Activated naive CD8-positive, alpha-beta T cell treated with anti-CD3 and anti-CD28 coated beads, Interleukin-2, amount 50 U/mL, for 24 hours (primary cell): ENCODE data around the gene NDUFAF5.

ENCODE experiments used
- ATAC-seq: fragments of 150-1000 bp; cut with Tn5 transposase; one replicate; pipeline ENCODE4 v1.10.0; 2021
- DNase-seq: peaks from one replicate; pipeline ENCODE4 v3.0.0; 2021
- H3K27ac Mint-ChIP-seq: one replicate; pipeline ENCODE4 v1.8.0; 2021; ENCODE audit warnings: mild to moderate bottlenecking, mixed read lengths
- H3K27me3 Mint-ChIP-seq: one replicate; pipeline ENCODE4 v1.8.0; 2021; ENCODE audit warnings: mixed read lengths
- H3K36me3 Mint-ChIP-seq: one replicate; pipeline ENCODE4 v1.8.0; 2021; ENCODE audit warnings: low read depth, mixed read lengths
- H3K4me1 Mint-ChIP-seq: one replicate; pipeline ENCODE4 v1.8.0; 2021; ENCODE audit warnings: mixed read lengths
- H3K4me3 Mint-ChIP-seq: one replicate; pipeline ENCODE4 v1.8.0; 2021; ENCODE audit warnings: mild to moderate bottlenecking, moderate library complexity, mixed read lengths
- H3K9me3 Mint-ChIP-seq: one replicate; pipeline ENCODE4 v1.8.0; 2021; ENCODE audit warnings: mixed read lengths

The NDUFAF5 gene

DNA sequence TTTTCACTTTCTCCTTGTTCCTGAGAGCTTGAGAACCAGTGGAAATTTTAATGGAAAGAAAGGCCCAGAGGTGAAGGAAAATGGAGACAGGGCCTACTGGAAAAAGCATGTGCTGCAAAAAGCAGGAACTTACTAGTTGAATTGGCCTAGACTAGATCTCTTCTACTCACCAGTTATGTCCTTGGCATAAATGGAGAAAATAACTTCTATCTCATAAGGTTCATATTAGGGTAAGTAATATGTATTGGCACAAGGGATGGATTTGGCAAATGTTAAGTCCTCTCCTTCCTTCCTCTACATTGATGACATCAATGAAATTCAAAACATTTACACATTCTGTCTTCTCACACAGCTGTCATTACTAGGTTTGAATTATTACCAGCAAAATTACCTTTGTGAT, 74.0 kb downstream of the NDUFAF5 start:
- H3K36me3 Mint-ChIP-seq: no peaks in the 10 kb centered on the region
- peaks cover 12% of the 10 kb centered on the region for H3K27me3 Mint-ChIP-seq
- ATAC-seq: no peak
- H3K9me3 Mint-ChIP-seq: no peaks in the 10 kb centered on the region
- no peak for DNase-seq
- H3K4me3 Mint-ChIP-seq: no peak overlapping the region
- no peaks in the 10 kb centered on the region for H3K4me1 Mint-ChIP-seq
- no peak overlapping the region for H3K27ac Mint-ChIP-seq

DNA sequence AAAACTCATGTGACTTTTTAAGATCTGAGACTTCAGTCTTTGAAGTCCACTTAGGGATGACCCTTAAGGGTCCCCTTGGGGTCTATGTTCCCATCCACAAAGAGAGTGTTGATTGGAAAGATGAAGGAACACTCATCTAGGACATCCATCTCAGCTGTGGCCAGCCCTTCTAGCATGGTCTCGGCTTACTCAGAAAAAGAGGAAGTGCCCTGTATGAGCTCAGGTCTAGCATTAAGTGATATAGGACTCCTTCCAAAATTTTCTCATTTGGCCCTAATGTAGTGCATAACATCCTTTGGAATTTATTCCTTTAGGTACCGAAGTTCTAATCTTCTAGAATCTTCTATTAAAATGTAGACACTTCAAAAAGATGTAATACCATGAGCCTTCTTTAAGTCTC, 77.4 kb downstream of the NDUFAF5 start:
- no peak overlapping the region for H3K27ac Mint-ChIP-seq
- peaks cover 6% of the 10 kb centered on the region for H3K27me3 Mint-ChIP-seq
- no peak for DNase-seq
- no peaks in the 10 kb centered on the region for H3K9me3 Mint-ChIP-seq
- no peak for ATAC-seq
- H3K36me3 Mint-ChIP-seq: no peaks in the 10 kb centered on the region
- H3K4me1 Mint-ChIP-seq: no peaks in the 10 kb centered on the region
- no peak overlapping the region for H3K4me3 Mint-ChIP-seq

- H3K36me3 Mint-ChIP-seq: no peaks in the 10 kb centered on the region
- H3K9me3 Mint-ChIP-seq: no peaks in the 10 kb centered on the region
- no peak overlapping the region for H3K4me3 Mint-ChIP-seq
- ATAC-seq (no peak), DNase-seq (no peak)
- no peak overlapping the region for H3K27ac Mint-ChIP-seq
- no peaks in the 10 kb centered on the region for H3K4me1 Mint-ChIP-seq
- peaks cover 6% of the 10 kb centered on the region for H3K27me3 Mint-ChIP-seq
Observed at GRCh38 chr20:13863244-13863643, 78.4 kb downstream of the NDUFAF5 start.

- no peaks in the 10 kb centered on the region for H3K36me3 Mint-ChIP-seq
- no peaks in the 10 kb centered on the region for H3K9me3 Mint-ChIP-seq
- H3K27ac Mint-ChIP-seq: no peak overlapping the region
- H3K4me1 Mint-ChIP-seq: no peaks in the 10 kb centered on the region
- H3K4me3 Mint-ChIP-seq: no peak overlapping the region
- no peak for ATAC-seq
- H3K27me3 Mint-ChIP-seq: peaks cover 6% of the 10 kb centered on the region
- no peak for DNase-seq
Observed at GRCh38 chr20:13865156-13865555, 80.3 kb downstream of the NDUFAF5 start.

DNA sequence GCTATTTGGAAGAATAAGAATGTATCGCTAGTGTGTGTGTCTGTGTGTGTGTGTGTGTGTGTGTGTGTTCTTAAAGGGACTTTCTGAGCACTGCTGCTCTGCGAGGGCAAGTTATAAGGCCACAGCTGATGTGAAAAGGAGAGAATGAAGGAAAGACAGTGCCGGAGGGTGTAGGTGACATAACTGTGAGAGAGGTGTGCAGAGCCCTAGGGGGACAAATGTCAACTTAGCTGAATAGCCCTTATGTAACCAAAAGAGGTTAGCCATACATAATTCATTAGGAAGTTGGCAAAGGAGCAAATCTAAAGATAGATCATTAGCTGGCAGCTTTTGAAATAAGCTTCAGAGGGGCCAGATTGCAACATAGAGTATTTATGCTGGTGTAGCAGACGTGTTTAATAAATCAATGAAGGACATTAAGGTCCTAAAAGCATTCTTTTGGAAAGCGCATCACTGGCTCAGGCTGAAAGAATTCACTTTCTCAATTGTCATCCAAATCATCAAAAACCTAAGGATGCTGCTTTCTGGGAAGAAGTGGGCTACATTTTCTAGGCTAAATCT, 81.0 kb downstream of the NDUFAF5 start:
- Mint-ChIP-seq H3K27ac (no peak overlapping the region), H3K4me1 (no peaks in the 10 kb centered on the region), H3K4me3 (no peak overlapping the region), H3K9me3 (no peaks in the 10 kb centered on the region), H3K36me3 (no peaks in the 10 kb centered on the region), H3K27me3 (peaks cover under 1% of the 10 kb centered on the region)
- no peak for DNase-seq
- no peak for ATAC-seq

DNA sequence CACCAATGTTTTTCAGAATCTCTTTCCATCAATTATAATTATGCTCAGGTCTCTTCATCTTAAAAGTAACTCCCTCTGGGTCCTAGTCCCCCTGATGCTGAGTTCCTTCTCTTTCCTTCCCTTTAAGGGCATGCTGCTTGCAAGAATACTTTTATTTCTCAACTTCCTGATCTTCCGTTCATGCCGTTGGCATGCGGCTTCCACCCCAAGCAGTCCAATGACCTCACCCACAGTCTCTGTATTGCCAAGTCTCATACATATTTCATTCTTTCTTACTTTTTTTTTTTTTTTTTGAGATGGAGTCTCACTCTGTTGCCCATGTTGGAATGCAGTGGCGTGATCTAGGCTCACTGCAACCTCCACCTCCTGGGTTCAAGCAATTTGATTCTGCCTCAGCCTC, 83.5 kb downstream of the NDUFAF5 start:
- Mint-ChIP-seq H3K9me3 (no peaks in the 10 kb centered on the region), H3K4me3 (no peak overlapping the region), H3K27ac (no peak overlapping the region), H3K27me3 (peaks cover 2% of the 10 kb centered on the region), H3K36me3 (no peaks in the 10 kb centered on the region), H3K4me1 (no peaks in the 10 kb centered on the region)
- no peak for DNase-seq
- no peak for ATAC-seq

DNA sequence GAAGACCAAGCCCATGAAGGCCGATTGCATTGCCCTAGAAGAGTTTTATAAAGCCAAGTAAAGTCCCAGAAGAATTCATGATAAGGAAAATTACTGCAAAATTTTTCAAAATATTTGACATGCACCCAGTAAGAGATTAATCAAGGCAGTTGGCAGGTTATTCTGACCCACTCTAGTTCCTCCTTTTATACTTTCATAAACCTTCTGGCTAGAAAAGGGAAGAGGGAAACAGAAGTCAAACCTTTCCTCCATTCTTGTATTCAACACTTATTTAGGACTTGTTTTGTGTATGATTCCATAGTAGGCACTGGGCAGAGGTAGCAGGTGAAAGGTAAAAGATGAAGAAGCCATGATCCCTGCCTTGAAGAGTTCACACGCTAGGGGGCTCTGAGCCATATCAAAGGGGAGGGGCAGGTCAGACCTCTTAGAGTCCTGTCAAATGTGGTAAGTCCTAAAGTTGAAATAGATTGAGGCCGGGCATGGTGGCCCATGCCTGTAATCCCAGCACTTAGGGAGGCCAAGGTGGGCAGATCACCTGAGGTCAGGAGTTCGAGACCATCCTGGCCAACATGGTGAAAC, 85.4 kb downstream of the NDUFAF5 start:
- Mint-ChIP-seq H3K4me3 (no peak overlapping the region), H3K36me3 (no peaks in the 10 kb centered on the region), H3K27ac (no peak overlapping the region), H3K27me3 (peaks cover 3% of the 10 kb centered on the region), H3K4me1 (no peaks in the 10 kb centered on the region), H3K9me3 (no peaks in the 10 kb centered on the region)
- DNase-seq (no peak), ATAC-seq (no peak)
